Heart right ventricle (tissue), 16 donors: ENCODE measurements around the gene LIN7A. TPM values are rescaled to one million over a fixed set of nuclear protein-coding genes. Genes with fewer than 3 reads are reported as not detected.

Source experiments
- ATAC-seq, 8 donors: fragments of 200-7000 bp; cut with Tn5 transposase; one replicate each; pipeline ENCODE4 v1.9.1; 2020; ENCODE audit warnings: mild to moderate bottlenecking in 8 of 8, moderate library complexity in 8 of 8, moderate number of reproducible peaks in 1 of 8
- DNase-seq, 2 donors: peaks; one replicate each; pipeline ENCODE4 v3.0.0-alpha.2; 2020
- H3K27ac ChIP-seq, 10 donors: fragments of 200-600 bp; sonication (generic) in 2 of 10; one replicate each; pipeline versions ENCODE4 v1.5.0 to v1.8.0; 2020 to 2022; ENCODE audit warnings: mild to moderate bottlenecking in 3 of 10
- H3K27me3 ChIP-seq, 7 donors: fragments of 200-600 bp; one replicate each; pipeline ENCODE4 v1.8.0; 2021 to 2022; ENCODE audit warnings: mild to moderate bottlenecking in 2 of 7
- H3K36me3 ChIP-seq, 9 donors: fragments of 200-600 bp; sonication (generic) in 1 of 9; one replicate each; pipeline versions ENCODE4 v1.5.0 to v1.8.0; 2020 to 2022; ENCODE audit warnings: mild to moderate bottlenecking in 2 of 9
- H3K4me1 ChIP-seq, 9 donors: fragments of 200-600 bp; sonication (generic) in 1 of 9; one replicate each; pipeline versions ENCODE4 v1.5.0 to v1.8.0; 2020 to 2022; ENCODE audit warnings: mild to moderate bottlenecking in 4 of 9
- H3K4me3 ChIP-seq, 10 donors: fragments of 200-600 bp; sonication (generic) in 2 of 10; one replicate each; pipeline versions ENCODE4 v1.5.0 to v1.8.0; 2020 to 2022; ENCODE audit warnings: mild to moderate bottlenecking in 7 of 10, moderate library complexity in 2 of 10
- H3K9me3 ChIP-seq, 11 donors: fragments of 200-600 bp in 10 of 11; sonication (generic) in 2 of 11; one replicate each; pipeline versions ENCODE4 v1.5.0 to v1.8.0; 2013 to 2022; ENCODE audit warnings: mild to moderate bottlenecking in 2 of 11, control low read depth in 1 of 11, moderate library complexity in 1 of 11
- CTCF ChIP-seq, 9 donors: fragments of 200-600 bp; sonication (generic) in 2 of 9; IDR thresholded peaks; one replicate each; pipeline versions ENCODE4 v1.5.0 to v1.8.0; 2021 to 2022; ENCODE audit warnings: antibody characterized with exemption in 9 of 9, mild to moderate bottlenecking in 5 of 9, moderate library complexity in 1 of 9
- WGBS, 2 donors: extraction: QIAGEN DNeasy Blood & Tissue Kit; methylation state at CpG; one replicate each; pipeline ENCODE4 v1.1.7; 2013; ENCODE audit warnings: inconsistent platforms in 1 of 2; 5-methylcytosine and 5-hydroxymethylcytosine counted together
- intact Hi-C, 10 donors: fragments of 100-400 bp; cut with DNase I; formaldehyde crosslinking; loops; one replicate each; pipeline versions ENCODE4 v1.11.1 to v1.14.2; 2022
- polyA plus RNA-seq, 2 donors: library from polyadenylated mRNA; stranded (reverse); fragments of 200-250 nt; gene quantifications; one replicate each; pipeline ENCODE4 v1.2.3, GENCODE V29; 2013
- total RNA-seq, 10 donors: library from RNA; stranded (reverse); fragmentation: NEBNext Ultra II Directional in 3 of 10; extraction: Animal tissue kit (Norgen Biotek cat#: 25700) in 3 of 10; gene quantifications; one replicate each; pipeline versions ENCODE4 v1.2.1 to v1.2.4, GENCODE V29; 2021 to 2023
- donor health status: Arrhythmogenic right ventricular cardiomyopathy.
- donor health status: ischemic (EF 13 %, LVEDD 7.1; RV severe dilation, severe dysfunction).
- donor health status: healthy with polysubstance abuse.
- donor health status: DM: no; HTN: yes; CAD: no.
- donor health status: DM: no; HTN: no; CAD: no.
- donor health status: ischemic (EF 25% LVEDD 6.9; RV normal size, moderate dysfunction).
- donor health status: ischemic (EF 25% LVEDD 5.7; RV mildly dilated, moderate dysfunction).
- donor health status: healthy.
- donor health status: DM: yes; HTN: yes; CAD: no.
- donor health status: Ischemic cardiomyopathy.
- donor health status: ischemic (EF 35%, LVEDD 5.7; RV mildly dilated, moderate dysfunction).
- donor health status: nonischemic (EF 11% LVEDD 7.7; RV severe dilation, severe dysfunction).
- donor health status: DM: yes; HTN: yes; CAD: no.
- donor health status: PGD.
- donor health status: ischemic (EF 29% LVEDD 5.4; RV normal size, mild dysfunction).
- donor health status: nonischemic (EF 23%, LVEDD 6.1; RV moderate dilation, normal function).

Gene LIN7A
- total and polyA plus RNA-seq, 12 donors, result 6.2 to 15.3 (median 10.2) TPM

- WGBS, 2 donors, result 61 to 75% methylated on average over 3 of the region's 3 CpGs
Measured at GRCh38 chr12:80867941-80868340, 69.8 kb downstream of the LIN7A start.

GRCh38 chr12:80864046-80864735 is 73.5 kb downstream of the LIN7A start:
- intact Hi-C loops, result no loop called here
- no peak overlapping the region for H3K4me3 ChIP-seq
- no peaks in the 10 kb centered on the region for H3K9me3 ChIP-seq
- DNase-seq (no peak), ATAC-seq (peak in 3 of 8 donors; percentile 35 to 52 (median 46))
- H3K36me3 ChIP-seq, result no peaks in the 10 kb centered on the region
- H3K27ac ChIP-seq, result peak overlapping the region in 1 of 10 donors; percentile 36
- 61 to 65% methylated on average over 4 of the region's 4 CpGs for WGBS, 2 donors
- H3K4me1 ChIP-seq, result peaks cover 0 to 21% (median 10%) of the 10 kb centered on the region in 9 donors
- no peak for TF ChIP-seq CTCF (IDR thresholded peaks at IDR 0.05)
- no peaks in the 10 kb centered on the region for H3K27me3 ChIP-seq

More at GRCh38 chr12:80867941-80868340, 69.8 kb downstream of the LIN7A start:
- Histone ChIP-seq H3K9me3 (no peaks in the 10 kb centered on the region), H3K36me3 (no peaks in the 10 kb centered on the region), H3K27me3 (no peaks in the 10 kb centered on the region), H3K4me1 (peaks cover 0 to 13% (median 4%) of the 10 kb centered on the region in 9 donors), H3K27ac (no peak overlapping the region), H3K4me3 (no peak overlapping the region)
- no peak for DNase-seq
- intact Hi-C loops, result no loop called here
- TF ChIP-seq CTCF (IDR thresholded peaks at IDR 0.05), result no peak
- ATAC-seq, result no peak

- Histone ChIP-seq H3K27me3 (no peaks in the 10 kb centered on the region), H3K27ac (no peak overlapping the region), H3K36me3 (no peaks in the 10 kb centered on the region), H3K4me1 (peaks cover 0 to 36% (median 10%) of the 10 kb centered on the region in 9 donors), H3K9me3 (no peaks in the 10 kb centered on the region), H3K4me3 (no peak overlapping the region)
- intact Hi-C loops, result no loop called here
- DNase-seq (no peak), ATAC-seq (no peak)
- TF ChIP-seq CTCF (IDR thresholded peaks at IDR 0.05), result no peak
- WGBS, 2 donors, result 53 to 63% methylated on average over 4 of the region's 4 CpGs
Measured at GRCh38 chr12:80862531-80862930, 75.2 kb downstream of the LIN7A start.

- WGBS, 2 donors, result 71 to 74% methylated on average over 2 of the region's 2 CpGs
- ATAC-seq, result peak in 1 of 8 donors; percentile 29
- intact Hi-C loops, result no loop called here
Measured at GRCh38 chr12:80861641-80862378, 75.9 kb downstream of the LIN7A start.

More at GRCh38 chr12:80861641-80862378, 75.9 kb downstream of the LIN7A start:
- no peak overlapping the region for H3K27ac ChIP-seq
- H3K4me1 ChIP-seq, result peaks cover 0 to 39% (median 10%) of the 10 kb centered on the region in 9 donors
- H3K27me3 ChIP-seq, result no peaks in the 10 kb centered on the region
- H3K4me3 ChIP-seq, result no peak overlapping the region
- TF ChIP-seq CTCF (IDR thresholded peaks at IDR 0.05), result no peak
- H3K9me3 ChIP-seq, result no peaks in the 10 kb centered on the region
- DNase-seq, result no peak
- no peaks in the 10 kb centered on the region for H3K36me3 ChIP-seq
